DOHH2 (cell line): Measurements from ENCODE around the gene NAA10.

Experiments
- EZH2phosphoT487 ChIP-seq: fragments of 200-600 bp; sonication (generic); IDR thresholded peaks from 2 replicates; pipeline ENCODE4 v1.6.1; 2017; ENCODE audit warnings: borderline replicate concordance, mild to moderate bottlenecking, antibody characterized with exemption, low read length, moderate library complexity, mixed read lengths
- TF ChIP-seq, protein P1 (sequence below): fragments of 200-600 bp; sonication (generic); IDR thresholded peaks from one replicate; pipeline ENCODE4 v1.5.1; 2014; ENCODE audit warnings: antibody characterized with exemption, mild to moderate bottlenecking, low read depth, low read length; ENCODE audit not compliant: poor library complexity, severe bottlenecking

DNA sequence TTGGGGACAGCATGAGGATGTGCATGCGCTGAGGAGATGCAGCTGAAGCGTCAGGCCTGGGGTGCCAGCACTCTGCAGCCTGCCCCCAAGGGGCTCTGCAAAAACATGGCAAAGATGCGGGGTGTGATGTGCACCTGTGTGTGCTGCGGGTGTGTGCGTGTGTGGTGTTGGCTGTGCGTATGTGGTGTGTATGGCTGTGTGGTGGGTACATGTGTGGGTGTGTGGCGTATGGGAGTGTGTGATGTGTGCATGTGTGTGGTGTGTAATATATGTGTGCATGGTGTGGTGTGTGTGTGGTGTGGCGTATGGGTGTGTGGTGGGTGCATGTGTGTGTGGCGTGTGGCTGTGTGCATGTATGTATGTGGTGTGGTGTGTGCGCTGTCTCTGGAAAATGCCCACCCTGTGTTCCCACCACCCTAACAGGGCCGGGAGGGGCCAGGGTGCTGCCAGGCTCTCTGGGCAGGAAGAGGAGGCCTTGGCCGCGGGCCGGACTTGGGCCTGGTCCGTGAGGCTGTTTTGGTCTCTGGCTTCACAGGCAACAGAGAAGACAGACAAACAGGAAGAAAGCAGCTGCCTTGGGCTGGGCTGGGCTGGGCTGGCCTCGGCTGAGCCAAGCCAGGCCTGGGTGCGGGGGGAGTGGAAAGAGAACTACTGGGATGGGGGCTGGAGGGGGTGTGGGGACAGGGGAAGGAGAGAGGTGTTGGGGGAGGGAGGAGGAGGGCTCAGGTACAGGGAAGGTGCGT lies 31.4 kb downstream of the NAA10 start:
- TF ChIP-seq, protein P1, sequence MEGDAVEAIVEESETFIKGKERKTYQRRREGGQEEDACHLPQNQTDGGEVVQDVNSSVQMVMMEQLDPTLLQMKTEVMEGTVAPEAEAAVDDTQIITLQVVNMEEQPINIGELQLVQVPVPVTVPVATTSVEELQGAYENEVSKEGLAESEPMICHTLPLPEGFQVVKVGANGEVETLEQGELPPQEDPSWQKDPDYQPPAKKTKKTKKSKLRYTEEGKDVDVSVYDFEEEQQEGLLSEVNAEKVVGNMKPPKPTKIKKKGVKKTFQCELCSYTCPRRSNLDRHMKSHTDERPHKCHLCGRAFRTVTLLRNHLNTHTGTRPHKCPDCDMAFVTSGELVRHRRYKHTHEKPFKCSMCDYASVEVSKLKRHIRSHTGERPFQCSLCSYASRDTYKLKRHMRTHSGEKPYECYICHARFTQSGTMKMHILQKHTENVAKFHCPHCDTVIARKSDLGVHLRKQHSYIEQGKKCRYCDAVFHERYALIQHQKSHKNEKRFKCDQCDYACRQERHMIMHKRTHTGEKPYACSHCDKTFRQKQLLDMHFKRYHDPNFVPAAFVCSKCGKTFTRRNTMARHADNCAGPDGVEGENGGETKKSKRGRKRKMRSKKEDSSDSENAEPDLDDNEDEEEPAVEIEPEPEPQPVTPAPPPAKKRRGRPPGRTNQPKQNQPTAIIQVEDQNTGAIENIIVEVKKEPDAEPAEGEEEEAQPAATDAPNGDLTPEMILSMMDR = no peak
- TF ChIP-seq EZH2phosphoT487 = no peak
